ENCODE results near the gene CLIP1. TPM values are rescaled to one million over a fixed set of nuclear protein-coding genes. Genes with fewer than 3 reads are reported as not detected.

CLIP1 gene
- total and polyA plus RNA-seq, 2 of the 13 experiments (the other 11 are each of a cell fraction or from before 2014, with no cell fraction given), result 28.9 to 43.7 TPM

DNA sequence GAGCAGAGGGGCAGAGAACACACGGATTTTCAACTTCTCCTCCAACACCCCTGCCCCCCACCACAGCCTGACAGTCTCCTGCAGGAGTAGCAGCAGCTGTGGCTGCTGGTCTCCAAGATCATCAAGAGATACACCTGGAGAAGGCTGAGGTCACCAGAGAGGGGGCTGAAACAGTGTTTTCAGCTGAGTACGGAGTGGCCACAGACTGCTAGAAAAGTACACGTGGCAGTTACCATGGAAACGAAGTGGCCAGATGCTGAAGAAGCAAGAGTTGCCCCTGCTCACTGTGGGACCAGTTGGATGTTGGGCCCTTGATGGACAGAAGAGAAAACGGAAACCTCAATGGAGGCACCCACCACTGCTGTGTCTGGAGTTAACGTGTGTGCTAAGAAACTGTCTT lies 191.7 kb downstream of the CLIP1 start:
- H4K20me1 ChIP-seq (ENCODE audit: insufficient read depth, low read length), result no peaks in the 10 kb centered on the region
- no peak overlapping the region for H3K4me3 ChIP-seq (replicated peaks in 1 of 3; ENCODE audit: insufficient read depth in 1 of 3, low read depth in 2 of 3, low read length in 3 of 3)
- no peak for ATAC-seq
- H3K4me1 ChIP-seq (ENCODE audit: insufficient read depth, low read length), result peaks cover 9% of the 10 kb centered on the region
- H3K9me3 ChIP-seq (ENCODE audit: low read length), result no peaks in the 10 kb centered on the region
- H3K79me2 ChIP-seq (ENCODE audit: insufficient read depth, low read length), result no peaks in the 10 kb centered on the region
- in situ Hi-C loops (cut with HindIII; ENCODE audit: extremely low pct_ligation_motif_present, low pct_unique_long_range_greater_than_20kb) (no loop called here), intact Hi-C loops (cut with micrococcal nuclease; ENCODE audit: unreplicated experiment) (no loop called here)
- no peak for DNase-seq (ENCODE audit: low spot score)
- no peak for FAIRE-seq
- H3K36me3 ChIP-seq (replicated peaks in 1 of 2; ENCODE audit: control insufficient read depth in 1 of 2, insufficient read depth in 2 of 2, low read length in 2 of 2), result peaks cover 3 to 44% of the 10 kb centered on the region in 2 experiments
- no peak overlapping the region for H3K4me2 ChIP-seq (ENCODE audit: low read depth, low read length)
- ChIA-PET POLR2A (no interaction called here), CTCF (ENCODE audit: low intra/inter-chr PET ratio, low total read pairs) (no interaction called here)
- TF ChIP-seq MTF1 (CRISPR knock-in tag; IDR thresholded peaks at IDR 0.05) (no peak), ZC3H13 (CRISPR knock-in tag; IDR thresholded peaks at IDR 0.05) (no peak), ZNF562 (CRISPR knock-in tag; IDR thresholded peaks at IDR 0.05; ENCODE audit: borderline replicate concordance) (no peak), NFE2 (CRISPR knock-in tag; IDR thresholded peaks at IDR 0.05) (no peak), RNF2 (conservative IDR thresholded peaks at IDR 0.05; ENCODE audit: low read depth) (no peak), ZMYM3 (CRISPR knock-in tag; IDR thresholded peaks at IDR 0.05) (no peak)
- no peaks in the 10 kb centered on the region for H3K27me3 ChIP-seq (ENCODE audit: control insufficient read depth in 1 of 2, insufficient read depth in 2 of 2, low read length in 2 of 2)
- no peak overlapping the region for H2AFZ ChIP-seq (ENCODE audit: low read length)
- no peak overlapping the region for H3K9ac ChIP-seq (ENCODE audit: insufficient read depth, low read depth, low read length)
- 69% methylated on average over 6 of the region's 6 CpGs for WGBS (ENCODE audit: low lambda C conversion rate)
- H3K27ac ChIP-seq (ENCODE audit: extremely low read length, insufficient read depth, low read length), result no peak overlapping the region
- BruUV-seq (replicated peaks), result no TSS peak

DNA sequence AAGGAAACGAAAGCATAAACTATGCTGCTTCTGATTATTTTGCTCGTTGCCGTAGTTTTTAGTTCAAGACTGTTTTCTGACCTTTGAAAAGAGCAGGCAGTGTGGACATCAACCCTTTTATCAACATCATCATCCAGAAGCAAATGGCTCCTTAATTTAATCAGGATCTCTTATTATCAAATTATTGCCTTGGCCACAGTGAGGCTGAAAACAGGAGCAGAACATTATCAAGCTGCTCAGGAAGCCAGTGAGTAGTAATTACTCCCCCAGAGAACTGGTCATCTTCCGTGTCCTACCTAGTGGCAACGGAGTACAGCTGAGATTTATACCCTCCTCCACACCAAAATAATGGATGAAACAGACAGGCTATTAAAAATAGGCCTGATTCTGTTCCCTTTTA lies 194.4 kb downstream of the CLIP1 start:
- CTCF ChIA-PET (ENCODE audit: low intra/inter-chr PET ratio, low total read pairs), result no interaction called here
- no peak for FAIRE-seq
- Histone ChIP-seq H2AFZ (ENCODE audit: low read length) (no peak overlapping the region), H3K79me2 (ENCODE audit: insufficient read depth, low read length) (peaks cover 24% of the 10 kb centered on the region), H3K9me3 (ENCODE audit: low read length) (no peaks in the 10 kb centered on the region), H3K27ac (ENCODE audit: extremely low read length, insufficient read depth, low read length) (no peak overlapping the region), H4K20me1 (ENCODE audit: insufficient read depth, low read length) (peaks cover 15% of the 10 kb centered on the region; the same call in 1 of the 2 replicates), H3K36me3 (replicated peaks in 1 of 2; ENCODE audit: control insufficient read depth in 1 of 2, insufficient read depth in 2 of 2, low read length in 2 of 2) (peaks cover 2 to 25% of the 10 kb centered on the region in 2 experiments; a peak in 3 of 5 replicates), H3K27me3 (ENCODE audit: control insufficient read depth in 1 of 2, insufficient read depth in 2 of 2, low read length in 2 of 2) (no peaks in the 10 kb centered on the region; a peak in 1 of 5 replicates), H3K4me1 (ENCODE audit: insufficient read depth, low read length) (peaks cover 25% of the 10 kb centered on the region), H3K9ac (ENCODE audit: insufficient read depth, low read depth, low read length) (no peak overlapping the region), H3K4me3 (replicated peaks in 1 of 3; ENCODE audit: insufficient read depth in 1 of 3, low read depth in 2 of 3, low read length in 3 of 3) (no peak overlapping the region), H3K4me2 (ENCODE audit: low read depth, low read length) (no peak overlapping the region)
- in situ Hi-C loops (cut with HindIII; ENCODE audit: extremely low pct_ligation_motif_present, low pct_unique_long_range_greater_than_20kb), result no loop called here
- DNase-seq (ENCODE audit: low spot score), result no peak
- WGBS (ENCODE audit: low lambda C conversion rate), result 100% methylated on average over 5 of the region's 5 CpGs
- POLR2A ChIA-PET, result no interaction called here
- intact Hi-C loops (cut with micrococcal nuclease; ENCODE audit: unreplicated experiment), result no loop called here
- BruUV-seq (replicated peaks), result no TSS peak
- TF ChIP-seq CEBPZ (IDR thresholded peaks at IDR 0.05; ENCODE audit: low read length) (no peak), ZSCAN5A (CRISPR knock-in tag; IDR thresholded peaks at IDR 0.05; ENCODE audit: borderline replicate concordance) (no peak), ZC3H4 (CRISPR knock-in tag; IDR thresholded peaks at IDR 0.05; ENCODE audit: borderline replicate concordance) (no peak), LCORL (IDR thresholded peaks at IDR 0.05) (no peak), LCORL (CRISPR knock-in tag; IDR thresholded peaks at IDR 0.05) (no peak), SIN3A (IDR thresholded peaks at IDR 0.05; ENCODE audit: borderline replicate concordance, low read depth, low read length) (no peak)
- TF ChIP-seq, protein P1, sequence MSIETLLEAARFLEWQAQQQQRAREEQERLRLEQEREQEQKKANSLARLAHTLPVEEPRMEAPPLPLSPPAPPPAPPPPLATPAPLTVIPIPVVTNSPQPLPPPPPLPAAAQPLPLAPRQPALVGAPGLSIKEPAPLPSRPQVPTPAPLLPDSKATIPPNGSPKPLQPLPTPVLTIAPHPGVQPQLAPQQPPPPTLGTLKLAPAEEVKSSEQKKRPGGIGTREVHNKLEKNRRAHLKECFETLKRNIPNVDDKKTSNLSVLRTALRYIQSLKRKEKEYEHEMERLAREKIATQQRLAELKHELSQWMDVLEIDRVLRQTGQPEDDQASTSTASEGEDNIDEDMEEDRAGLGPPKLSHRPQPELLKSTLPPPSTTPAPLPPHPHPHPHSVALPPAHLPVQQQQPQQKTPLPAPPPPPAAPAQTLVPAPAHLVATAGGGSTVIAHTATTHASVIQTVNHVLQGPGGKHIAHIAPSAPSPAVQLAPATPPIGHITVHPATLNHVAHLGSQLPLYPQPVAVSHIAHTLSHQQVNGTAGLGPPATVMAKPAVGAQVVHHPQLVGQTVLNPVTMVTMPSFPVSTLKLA (IDR thresholded peaks at IDR 0.05), result no peak
- ATAC-seq, result no peak
